HG03139 (cell line): Measurements from ENCODE around the gene CSH1.
"Not testable (repeated sequence)": the region's sequence is repeated elsewhere in the genome, so short reads cannot be mapped to it uniquely, and the experiment has no call there.

Source experiments
- ATAC-seq: cut with Tn5 transposase; IDR thresholded peaks from one replicate; pipeline ENCODE4 v1.9.1; 2021; ENCODE audit not compliant: unreplicated experiment

CSH1 gene

DNA sequence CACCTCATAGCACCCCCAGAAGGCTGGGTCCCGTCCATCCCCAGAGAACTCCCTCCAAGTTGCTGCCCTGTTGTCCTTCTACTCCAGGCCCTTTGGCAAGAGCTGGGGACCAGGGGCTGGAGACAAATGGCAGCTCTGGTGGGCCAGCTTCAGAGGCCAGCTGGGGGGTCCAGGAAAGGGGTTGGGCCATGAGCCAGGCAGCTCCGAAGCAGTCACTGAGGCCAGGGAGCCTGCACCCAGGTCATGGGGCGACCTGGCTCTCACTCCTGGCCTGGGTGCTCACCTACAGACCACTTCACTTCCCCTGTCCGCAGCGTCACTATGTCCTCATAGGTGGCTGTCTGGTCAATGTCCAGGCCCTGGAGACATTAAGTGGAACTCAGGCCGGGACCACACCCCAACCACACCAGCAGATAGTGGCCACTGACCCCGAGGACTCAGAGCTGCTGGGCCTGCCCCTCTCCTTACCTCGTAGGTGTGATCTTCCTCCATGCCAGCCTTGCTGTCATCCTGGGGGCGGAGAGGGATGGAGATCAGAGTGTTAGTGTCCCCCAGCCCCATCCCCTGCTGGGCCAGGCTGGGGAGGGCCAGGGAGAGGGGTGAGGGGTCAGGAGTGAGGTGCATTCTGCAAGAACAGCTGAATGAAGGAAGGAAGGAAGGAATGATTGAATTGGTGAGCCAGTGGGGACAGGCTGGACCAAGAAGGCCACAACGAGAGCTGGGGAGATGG is 32.8 kb upstream of the CSH1 start:
- no peak for ATAC-seq

DNA sequence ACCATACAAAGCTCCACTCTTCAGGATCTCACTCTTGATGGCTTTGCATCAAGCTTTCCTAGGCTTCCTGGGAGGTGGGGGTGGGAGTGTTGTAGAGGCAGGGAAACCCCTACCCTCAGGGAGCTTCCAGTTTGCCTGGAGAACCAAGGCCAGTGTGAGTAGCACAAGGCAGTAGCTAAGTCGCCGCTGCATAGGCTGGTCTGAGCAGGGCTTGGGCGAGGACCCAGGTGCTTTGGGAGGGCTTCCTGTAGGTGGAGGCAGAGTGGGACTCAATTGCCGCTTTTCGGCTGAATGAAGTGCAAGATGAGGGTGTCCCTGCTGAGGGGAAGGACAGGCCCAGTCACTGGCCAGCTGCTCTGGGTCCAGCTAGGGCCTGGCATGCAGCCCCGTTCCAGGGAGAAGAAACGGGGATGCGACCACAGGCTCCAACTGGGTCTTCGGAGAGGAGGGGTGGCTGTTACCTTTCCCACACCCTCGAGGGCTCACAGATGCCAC is 31.8 kb upstream of the CSH1 start:
- ATAC-seq, result no peak

DNA sequence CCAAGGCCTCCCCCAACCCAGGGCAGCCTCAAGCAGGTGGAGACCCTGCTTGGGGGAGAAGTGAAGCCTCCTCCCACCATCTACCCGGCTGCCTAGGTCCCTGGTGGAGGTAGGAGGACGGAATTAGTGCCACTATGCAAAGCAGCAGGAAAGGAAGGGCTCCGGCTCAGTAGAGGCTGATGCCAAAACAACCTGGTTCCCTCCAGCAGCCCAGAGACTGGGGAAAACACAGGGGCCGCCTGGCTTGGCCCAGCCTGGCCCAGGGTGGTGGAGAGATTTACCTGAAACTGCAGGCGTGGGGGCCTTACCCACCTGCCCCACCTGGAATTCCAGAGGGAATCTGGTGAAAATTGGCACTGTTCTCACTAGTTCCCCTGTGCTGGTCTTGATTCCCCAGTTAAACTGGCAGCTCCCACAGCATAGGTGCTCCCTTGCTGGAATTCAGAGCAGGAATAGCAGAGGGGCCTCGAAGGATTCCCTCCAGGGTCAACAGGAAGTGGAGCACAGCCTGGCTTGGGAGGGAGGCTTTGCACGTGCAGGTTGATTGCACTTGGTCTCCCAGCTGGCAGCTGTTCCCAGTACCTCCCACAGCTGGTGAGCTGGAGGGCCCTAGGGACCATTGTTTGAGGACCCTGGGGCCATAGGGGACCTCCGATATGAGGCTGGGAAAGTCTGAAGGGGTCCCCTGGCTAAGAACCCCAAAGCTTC is 31.2 kb upstream of the CSH1 start:
- no peak for ATAC-seq

DNA sequence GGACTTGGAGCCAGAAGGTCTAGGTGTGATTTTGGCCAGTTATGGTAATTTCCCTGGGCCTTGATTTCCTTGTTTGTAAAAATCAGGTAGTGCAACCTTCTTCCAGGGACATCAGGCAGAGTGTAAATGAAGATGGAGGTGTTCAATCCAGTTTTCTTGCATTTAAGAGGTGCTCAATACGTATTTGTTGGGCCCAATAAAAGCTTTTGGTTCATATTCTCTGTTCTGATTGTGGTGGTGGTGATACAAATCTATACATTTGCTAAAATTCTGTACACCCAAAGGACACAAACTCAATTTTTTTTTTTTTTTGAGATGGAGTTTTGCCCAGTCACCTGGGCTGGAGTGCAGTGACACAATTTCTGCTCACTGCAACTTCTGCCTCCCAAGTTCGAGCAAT is 29.8 kb upstream of the CSH1 start:
- ATAC-seq, result no peak

DNA sequence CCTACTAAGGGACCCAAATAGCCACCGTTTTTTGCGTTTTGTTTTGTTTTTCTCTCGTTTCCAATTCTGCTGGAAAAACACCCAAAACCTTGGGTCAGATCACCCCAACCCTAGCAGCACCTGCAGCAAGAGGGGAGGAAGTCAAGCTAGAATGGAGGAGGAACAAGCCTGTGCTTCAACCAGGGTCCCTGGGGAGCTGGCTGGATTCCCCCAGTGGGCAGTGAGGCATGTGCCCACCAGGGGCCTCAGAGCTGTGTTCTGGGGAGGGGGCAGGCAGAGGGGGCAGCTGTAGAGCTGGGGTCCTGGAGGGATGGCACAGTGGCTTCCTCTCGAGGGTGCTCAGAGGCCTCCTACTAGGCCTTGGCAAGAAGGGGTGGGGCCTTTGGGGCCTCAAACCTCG is 29.2 kb upstream of the CSH1 start:
- ATAC-seq, result no peak

DNA sequence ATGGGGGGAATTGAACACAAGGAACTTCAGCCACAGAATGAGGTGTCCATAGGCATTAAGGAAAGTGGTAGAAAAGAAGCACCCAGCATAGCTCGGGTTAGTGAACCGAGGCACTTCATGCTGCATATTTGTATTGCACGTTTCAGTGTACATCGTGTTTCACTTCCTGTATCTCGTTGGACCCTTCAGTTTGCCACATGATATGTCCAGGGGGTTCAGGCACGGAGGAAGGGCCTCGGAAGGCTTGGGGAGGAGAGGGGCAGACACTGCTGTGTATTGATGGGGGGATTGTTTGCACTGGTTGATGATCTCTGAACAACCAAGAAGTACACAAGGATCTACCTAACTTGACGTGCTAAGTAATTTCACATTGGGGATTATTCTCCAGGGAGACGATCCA is 26.0 kb upstream of the CSH1 start:
- not testable (repeated sequence) for ATAC-seq

DNA sequence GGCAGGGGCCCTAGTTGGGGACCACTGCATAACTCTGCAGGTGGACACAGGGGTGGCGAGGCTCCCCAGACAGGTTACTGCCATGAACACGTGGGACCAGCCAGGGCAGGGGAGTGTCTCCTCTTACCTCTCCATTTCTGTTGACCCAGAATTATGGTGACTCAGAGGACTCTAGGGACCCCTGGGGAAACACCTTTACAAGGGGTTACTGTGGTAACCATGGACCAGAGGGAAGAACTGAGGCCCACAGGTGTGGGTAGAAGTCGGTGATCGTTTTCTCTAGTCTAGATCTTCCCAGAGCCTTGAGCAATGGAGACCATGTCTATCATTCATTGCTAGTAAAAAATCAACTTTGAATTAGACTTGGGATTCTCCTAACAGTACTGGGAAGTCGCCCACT is 24.4 kb upstream of the CSH1 start:
- ATAC-seq, result not testable (repeated sequence)

DNA sequence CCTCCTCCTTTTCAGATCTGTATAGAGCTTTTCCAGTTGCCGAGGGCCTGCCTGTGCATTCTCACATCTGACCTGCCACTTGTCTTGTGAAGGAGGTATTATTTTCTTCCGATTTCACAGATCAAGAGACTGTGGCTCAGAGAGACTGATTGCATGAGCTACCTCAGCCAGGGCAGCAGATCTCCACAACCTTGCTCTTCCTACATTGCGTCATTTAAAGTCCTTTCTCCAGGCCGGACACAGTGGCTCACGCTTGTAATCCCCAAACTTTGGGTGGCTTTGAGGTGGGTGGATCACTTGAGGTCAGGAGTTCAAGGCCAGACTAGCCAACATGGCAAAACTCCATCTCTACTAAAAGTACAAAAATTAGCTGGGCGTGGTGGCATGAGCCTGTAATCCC is 23.7 kb upstream of the CSH1 start:
- ATAC-seq, result not testable (repeated sequence)

DNA sequence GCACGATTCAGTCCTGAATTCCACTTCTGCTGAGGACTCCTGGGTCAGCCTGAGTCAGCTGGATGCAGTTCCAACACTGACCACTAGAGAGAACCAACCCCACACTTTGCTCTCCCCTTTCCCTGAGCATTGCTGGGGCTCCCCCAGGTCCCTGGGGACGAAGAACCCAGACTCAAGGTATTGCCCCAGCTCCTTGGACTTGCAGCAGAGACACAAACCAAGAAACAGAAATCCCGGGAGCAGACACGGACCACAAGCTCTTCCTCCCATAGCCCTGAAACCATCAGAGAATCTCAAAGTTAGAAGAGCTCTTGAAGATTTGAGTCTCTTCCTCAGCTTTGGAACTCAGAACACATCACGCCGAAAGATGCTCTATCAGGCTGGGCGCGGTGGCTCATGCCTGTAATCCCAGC is 22.9 kb upstream of the CSH1 start:
- ATAC-seq, result no peak

DNA sequence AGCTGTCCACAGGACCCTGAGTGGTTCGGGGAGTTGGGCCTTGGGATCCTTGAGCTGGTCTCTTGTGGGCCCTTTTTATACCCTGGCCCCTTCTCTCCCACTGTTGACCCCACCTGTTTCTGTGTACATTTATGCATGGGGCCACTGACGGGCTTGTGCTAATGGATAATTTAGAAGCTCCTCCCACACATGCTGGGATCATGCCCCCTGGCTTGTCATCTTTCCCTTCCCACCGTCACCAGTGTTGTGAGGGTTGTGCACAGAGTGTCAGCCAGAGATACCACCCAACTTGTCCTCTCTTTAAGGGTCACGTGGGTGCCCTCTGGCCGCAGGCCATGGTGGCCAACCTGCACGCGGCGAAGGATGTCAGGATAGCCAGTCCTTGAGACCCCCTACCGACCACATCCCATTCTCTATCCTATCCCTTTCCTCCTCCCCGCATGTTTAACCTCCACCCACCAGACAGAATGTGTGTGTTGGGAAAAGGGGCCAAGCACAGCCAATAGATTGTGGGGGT is 22.5 kb upstream of the CSH1 start, which contains the start of gene GH1:
Gene GH1, minus strand, starts transcription at position 51 of the 517 bp plus-strand sequence. CDS start 63 bp downstream, outside the sequence.
- ATAC-seq, result not testable (repeated sequence)

DNA sequence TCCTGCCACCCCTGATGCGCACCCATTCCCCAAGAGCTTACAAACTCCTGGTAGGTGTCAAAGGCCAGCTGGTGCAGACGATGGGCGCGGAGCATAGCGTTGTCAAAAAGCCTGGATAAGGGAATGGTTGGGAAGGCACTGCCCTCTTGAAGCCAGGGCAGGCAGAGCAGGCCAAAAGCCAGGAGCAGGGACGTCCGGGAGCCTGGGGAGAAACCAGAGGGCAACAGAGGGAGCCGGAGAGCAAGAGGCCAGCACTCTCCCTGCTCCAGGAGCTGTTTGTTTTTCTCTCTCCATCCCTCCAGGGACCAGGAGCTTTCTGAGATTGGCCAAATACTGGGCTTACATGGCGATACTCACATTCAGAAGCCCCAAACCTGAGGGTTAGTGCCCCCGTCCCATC is 21.9 kb upstream of the CSH1 start:
- ATAC-seq, result no peak

DNA sequence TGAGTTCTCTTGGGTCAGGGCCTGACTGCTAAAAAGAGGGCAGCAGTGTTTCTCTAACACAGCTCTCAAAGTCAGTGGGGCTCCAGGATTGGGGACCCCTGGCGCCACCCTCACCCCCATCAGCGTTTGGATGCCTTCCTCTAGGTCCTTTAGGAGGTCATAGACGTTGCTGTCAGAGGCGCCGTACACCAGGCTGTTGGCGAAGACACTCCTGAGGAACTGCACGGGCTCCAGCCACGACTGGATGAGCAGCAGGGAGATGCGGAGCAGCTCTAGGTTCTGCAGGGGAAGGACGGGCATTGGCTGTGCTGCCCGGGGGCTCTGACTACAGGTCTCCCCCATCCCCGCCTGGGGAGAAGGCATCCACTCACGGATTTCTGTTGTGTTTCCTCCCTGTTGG is 21.3 kb upstream of the CSH1 start:
- ATAC-seq, result no peak

DNA sequence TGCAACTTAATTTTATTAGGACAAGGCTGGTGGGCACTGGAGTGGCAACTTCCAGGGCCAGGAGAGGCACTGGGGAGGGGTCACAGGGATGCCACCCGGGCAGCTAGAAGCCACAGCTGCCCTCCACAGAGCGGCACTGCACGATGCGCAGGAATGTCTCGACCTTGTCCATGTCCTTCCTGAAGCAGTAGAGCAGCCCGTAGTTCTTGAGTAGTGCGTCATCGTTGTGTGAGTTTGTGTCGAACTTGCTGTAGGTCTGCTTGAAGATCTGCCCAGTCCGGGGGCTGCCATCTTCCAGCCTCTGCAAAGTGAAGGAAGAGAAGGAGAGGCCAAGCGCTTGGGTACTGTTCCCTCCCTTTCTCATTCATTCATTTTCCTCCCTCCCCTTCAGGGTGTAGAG is 20.8 kb upstream of the CSH1 start:
- not testable (repeated sequence) for ATAC-seq

DNA sequence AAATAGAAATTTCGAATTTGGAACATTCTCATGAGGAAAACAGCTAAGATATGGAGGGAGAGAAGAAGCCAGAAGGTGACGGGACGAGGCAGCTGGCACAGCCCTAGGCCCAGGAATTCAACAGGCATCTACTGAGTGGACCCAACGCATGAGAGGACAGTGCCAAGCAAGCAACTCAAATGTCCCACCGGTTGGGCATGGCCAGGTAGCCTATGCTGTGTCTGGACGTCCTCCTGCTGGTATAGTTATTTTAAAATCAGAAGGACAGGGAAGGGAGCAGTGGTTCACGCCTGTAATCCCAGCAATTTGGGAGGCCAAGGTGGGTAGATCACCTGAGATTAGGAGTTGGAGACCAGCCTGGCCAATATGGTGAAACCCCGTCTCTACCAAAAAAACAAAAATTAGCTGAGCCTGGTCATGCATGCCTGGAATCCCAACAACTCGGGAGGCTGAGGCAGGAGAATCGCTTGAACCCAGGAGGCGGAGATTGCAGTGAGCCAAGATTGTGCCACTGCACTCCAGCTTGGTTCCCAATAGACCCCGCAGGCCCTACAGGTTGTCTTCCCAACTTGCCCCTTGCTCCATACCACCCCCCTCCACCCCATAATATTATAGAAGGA is 20.3 kb upstream of the CSH1 start:
- ATAC-seq, result no peak

DNA sequence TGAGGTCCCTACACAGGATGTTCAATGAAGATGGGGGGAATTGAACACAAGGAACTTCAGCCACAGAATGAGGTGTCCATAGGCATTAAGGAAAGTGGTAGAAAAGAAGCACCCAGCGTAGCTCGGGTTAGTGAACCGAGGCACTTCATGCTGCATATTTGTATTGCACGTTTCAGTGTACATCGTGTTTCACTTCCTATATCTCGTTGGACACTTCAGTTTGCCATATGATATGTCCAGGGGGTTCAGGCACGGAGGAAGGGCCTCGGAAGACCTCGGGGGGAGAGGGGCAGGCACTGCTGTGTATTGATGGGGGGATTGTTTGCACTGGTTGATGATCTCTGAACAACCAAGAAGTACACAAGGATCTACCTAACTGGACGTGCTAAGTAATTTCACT is 19.4 kb upstream of the CSH1 start:
- ATAC-seq, result not testable (repeated sequence)

DNA sequence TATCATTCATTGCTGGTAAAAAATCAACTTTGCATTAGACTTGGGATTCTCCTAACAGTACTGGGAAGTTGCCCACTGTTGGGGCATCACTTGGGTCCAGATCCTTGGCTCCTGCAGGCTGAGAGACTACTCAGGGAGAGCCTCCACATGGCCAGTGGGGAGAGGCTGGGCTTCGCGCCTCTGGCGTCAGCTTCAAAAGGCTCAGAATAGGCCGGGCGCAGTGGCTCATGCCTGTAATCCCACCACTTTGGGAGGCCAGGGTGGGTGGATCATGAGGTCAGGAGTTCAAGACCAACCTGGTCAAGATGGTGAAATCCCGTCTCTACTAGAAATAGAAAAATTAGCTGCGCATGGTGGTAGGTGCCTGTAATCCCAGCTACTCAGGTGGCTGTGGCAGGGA is 18.1 kb upstream of the CSH1 start:
- no peak for ATAC-seq

DNA sequence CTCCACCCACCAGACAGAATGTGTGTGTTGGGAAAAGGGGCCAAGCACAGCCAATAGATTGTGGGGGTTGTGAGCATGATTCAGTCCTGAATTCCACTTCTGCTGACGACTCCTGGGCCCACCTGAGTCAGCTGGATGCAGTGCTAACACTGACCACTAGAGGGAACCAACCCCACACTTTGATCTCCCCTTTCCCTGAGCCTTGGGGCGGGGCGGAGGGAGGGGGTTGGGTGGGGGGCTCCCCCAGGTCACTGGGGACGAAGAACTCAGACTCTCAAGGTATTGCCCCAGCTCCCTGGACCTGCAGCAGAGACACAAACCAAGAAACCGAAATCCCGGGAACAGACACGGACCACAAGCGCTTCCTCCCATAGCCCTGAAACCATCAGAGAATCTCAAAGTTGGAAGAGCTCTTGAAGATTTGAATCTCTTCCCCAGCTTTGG is 15.3 kb upstream of the CSH1 start:
- ATAC-seq, result no peak

DNA sequence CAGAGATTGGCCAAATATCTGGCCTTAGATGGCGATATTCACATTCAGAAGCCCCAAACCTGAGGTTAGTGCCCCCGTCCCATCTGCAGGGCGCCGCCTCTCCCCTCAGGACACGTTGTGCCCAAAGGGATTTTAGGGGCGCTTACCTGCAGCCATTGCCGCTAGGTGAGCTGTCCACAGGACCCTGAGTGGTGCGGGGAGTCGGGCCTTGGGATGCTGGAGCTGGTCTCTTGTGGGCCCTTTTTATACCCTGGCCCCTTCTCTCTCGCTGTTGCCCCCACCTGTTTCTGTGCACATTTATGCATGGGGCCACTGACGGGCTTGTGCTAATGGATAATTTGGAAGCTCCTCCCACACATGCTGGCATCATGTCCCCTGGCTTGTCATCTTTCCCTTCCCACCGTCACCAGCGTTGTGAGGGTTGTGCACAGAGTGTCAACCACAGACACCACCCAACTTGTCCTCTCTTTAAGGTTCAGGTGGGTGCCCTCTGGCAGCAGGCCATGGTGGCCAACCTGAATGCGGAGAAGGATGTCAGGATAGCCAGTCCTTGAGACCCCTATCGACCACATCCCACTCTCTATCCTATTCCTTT is 14.8 kb upstream of the CSH1 start, which contains the start of gene CSHL1:
Gene CSHL1, minus strand, starts transcription at position 218 of the 595 bp plus-strand sequence. Its CDS starts 62 bp downstream, at position 156.
- no peak for ATAC-seq

DNA sequence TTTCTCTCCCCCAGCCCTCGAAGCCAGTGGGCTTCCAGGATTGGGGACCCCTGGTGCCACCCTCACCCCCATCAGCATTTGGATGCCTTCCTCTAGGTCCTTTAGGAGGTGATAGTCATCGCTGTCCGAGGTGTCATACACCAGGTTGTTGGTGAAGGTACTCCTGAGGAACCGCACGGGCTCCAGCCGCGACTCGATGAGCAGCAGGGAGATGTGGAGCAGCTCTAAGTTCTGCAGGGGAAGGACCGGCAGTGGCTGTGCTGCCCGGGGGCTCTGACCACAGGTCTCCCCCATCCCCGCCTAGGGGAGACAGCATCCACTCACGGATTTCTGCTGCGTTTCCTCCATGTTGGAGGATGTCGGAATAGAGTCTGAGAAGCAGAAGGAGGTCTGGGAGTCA is 13.7 kb upstream of the CSH1 start:
- no peak for ATAC-seq

DNA sequence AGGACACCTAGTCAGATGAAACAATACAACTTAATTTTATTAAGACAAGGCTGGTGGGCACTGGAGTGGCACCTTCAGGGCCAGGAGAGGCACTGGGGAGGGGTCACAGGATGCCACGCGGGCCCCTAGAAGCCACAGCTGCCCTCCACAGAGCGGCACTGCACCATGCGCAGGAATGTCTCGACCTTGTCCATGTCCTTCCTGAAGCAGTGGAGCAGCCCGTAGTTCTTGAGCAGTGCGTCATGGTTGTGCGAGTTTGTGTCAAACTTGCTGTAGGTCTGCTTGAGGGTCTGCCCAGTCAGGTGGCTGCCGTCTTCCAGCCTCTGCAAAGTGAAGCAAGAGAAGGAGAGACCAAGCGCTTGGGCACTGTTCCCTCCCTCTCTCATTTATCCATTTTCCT is 13.2 kb upstream of the CSH1 start:
- ATAC-seq, result not testable (repeated sequence)

DNA sequence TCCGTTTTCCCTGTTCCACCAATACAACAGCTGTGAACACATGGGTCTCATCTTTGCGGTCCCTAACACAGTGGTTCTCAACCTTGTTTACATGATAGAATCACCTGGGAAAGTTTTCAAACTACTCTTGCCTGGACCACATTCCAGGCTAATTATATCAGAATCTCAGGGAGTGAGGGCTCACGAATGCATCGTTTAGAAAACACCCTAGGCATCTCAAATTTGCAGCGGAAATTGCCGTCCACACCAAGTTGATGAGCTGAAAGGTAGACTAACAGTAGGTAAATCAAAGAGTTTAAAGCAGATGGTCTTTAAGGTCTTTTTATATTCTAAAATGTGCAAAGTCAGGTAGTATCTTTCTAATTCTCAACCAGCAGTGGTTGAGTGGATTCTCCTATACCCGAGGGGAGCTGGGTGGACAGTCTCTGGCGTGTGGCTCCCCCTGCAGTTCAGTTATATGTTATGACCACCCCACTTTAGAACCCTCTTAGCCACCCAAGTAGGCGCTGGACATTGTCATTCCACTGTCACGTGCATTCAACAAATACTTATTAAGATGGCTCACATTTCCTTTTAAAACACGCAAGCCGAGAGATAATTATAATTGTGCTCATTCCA is 10.9 kb upstream of the CSH1 start:
- ATAC-seq, result not testable (repeated sequence)
